NCI-H1930 (cell line): Measurements from ENCODE around the gene FOXC1.

Experiments
- DNase-seq, 2 experiments: peaks; one replicate each; lab custom pipeline; 2025; lab: John Stamatoyannopoulos, UW

Gene FOXC1

DNA sequence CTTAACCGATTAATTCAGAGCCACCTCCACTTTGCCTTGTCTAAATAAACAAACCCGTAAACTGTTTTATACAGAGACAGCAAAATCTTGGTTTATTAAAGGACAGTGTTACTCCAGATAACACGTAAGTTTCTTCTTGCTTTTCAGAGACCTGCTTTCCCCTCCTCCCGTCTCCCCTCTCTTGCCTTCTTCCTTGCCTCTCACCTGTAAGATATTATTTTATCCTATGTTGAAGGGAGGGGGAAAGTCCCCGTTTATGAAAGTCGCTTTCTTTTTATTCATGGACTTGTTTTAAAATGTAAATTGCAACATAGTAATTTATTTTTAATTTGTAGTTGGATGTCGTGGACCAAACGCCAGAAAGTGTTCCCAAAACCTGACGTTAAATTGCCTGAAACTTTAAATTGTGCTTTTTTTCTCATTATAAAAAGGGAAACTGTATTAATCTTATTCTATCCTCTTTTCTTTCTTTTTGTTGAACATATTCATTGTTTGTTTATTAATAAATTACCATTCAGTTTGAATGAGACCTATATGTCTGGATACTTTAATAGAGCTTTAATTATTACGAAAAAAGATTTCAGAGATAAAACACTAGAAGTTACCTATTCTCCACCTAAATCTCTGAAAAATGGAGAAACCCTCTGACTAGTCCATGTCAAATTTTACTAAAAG, 2.7 kb downstream of the FOXC1 start:
- no peak for DNase-seq

DNA sequence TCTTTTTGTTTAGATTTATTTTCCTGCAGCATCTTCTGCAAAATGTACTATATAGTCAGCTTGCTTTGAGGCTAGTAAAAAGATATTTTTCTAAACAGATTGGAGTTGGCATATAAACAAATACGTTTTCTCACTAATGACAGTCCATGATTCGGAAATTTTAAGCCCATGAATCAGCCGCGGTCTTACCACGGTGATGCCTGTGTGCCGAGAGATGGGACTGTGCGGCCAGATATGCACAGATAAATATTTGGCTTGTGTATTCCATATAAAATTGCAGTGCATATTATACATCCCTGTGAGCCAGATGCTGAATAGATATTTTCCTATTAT, 3.2 kb downstream of the FOXC1 start:
- DNase-seq, result no peak

DNA sequence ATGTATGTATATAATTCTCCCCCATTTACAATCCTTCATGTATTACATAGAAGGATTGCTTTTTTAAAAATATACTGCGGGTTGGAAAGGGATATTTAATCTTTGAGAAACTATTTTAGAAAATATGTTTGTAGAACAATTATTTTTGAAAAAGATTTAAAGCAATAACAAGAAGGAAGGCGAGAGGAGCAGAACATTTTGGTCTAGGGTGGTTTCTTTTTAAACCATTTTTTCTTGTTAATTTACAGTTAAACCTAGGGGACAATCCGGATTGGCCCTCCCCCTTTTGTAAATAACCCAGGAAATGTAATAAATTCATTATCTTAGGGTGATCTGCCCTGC, 3.6 kb downstream of the FOXC1 start:
- no peak for DNase-seq

DNA sequence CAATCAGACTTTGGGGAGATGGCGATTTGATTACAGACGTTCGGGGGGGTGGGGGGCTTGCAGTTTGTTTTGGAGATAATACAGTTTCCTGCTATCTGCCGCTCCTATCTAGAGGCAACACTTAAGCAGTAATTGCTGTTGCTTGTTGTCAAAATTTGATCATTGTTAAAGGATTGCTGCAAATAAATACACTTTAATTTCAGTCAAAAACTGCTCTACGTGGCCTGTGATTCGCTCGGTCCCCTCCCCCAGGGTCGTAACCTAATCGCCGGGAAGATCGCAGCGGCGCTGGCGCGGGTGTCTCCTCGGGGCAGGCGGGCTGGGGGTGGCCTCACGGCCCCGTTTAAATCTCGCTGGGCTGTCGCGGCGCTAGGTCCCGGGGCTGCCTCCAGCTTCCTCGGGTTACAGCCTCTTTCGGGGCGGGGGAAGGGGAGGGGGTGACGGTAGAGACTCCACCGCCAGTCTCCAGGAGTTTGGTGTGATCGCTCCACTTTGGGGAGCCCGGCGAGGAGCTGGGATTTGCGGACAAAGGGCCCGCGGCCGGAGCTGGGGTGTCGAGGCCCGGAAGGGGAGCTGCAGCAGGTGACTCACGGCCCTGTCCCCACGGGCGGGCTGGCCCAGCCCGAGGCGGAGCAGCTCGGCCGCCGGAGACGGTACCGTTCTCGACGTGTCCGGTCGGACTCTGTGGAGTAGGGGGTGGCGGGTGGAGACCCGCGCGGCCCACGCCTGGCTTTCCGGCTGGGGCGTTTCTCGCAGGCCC, 4.2 kb downstream of the FOXC1 start:
- no peak for DNase-seq

DNA sequence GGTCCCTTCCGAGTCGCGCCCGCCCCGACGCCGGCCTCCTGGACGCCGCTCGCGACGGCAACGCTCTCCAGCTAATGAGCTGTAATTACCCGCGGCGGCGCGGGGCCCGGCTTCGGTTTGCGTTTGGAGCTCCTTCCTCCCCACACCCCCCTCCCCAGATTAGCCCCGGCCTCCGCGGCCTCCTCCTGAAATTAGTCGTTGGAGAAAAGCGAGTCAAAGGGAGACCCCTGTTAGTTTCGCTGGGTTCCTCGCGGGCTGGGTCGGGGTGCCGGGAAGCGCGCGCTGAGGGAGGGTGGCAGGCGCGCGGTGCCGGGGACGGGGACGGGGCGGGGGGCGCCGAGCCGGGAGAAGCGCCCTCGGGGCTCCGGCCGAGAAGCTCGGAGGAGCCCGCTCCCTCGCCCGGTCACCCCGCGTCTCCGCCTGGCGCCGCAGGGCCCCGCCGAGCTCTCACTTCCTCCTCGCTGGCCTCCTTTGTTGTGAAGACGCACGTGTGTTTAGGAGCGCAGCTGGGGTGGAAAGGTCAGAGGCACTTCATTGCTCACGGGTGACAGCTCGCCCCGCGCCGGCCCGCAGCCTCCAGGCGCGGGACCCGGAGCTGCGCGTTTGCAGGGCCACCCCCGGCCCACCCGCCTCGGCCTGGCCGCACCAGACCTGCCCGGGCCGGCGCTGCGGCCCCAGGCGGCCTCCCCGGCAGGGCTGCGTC, 4.9 kb downstream of the FOXC1 start:
- DNase-seq, result no peak

DNA sequence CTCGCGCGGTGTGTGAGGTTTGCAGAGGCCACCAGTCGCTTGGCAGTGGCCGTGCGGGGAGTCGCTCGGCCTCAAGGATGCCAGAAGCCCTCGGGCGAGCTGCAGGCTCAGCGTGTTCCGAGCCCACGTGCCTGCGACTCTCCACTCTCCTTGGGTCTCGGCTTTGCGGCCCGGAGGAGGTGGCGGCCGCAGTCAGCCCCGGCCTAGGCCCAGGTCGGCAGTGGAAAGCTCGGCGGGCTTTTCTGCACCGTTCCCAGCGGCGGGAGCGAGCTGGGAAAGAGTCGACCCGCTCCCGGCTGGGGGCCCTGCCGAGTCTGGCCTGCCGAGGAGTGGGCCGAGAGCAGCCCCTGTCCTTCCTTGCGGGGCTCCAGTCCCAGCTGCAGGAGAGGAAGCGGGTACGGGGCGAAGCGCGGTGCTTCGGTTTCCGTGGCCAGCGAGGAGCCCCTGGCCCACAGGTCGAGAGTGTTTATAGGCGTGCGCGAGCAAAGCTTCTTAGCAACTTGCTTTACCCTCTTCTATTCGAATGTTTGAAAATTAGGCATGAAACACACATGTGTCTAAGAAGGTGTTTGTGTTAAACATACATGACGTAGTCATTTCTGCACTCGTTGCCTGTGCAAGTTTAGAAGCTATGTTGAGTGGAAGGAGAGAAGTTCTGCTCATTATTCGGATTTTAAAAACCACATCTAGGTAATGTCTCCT, 5.6 kb downstream of the FOXC1 start:
- DNase-seq, result no peak

DNA sequence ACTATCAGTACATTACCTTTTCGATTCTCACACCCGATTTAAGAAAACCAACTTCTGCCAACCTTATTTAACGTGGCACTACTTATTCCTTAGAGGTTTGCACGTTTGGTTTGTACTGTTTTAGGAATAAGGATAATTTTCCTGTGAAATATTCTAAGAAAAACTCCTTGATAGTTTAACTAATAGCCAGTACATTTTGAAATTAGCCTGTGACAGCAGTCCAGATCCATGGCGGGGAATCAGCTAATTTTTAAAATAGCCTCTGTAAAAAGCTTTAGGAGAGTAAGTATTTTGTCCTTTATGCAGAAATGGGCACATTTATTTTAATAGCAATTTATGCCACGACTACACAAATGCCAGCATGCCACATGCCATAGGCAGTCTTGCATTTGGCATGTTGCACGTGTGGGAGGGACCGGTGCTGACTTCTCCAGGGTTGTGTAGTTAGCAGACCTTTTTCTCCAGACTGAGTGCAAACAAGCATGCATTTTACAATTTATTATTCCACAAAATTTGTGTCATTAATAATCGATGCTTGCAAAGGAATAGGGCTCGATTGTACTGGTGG, 6.2 kb downstream of the FOXC1 start:
- no peak for DNase-seq

DNA sequence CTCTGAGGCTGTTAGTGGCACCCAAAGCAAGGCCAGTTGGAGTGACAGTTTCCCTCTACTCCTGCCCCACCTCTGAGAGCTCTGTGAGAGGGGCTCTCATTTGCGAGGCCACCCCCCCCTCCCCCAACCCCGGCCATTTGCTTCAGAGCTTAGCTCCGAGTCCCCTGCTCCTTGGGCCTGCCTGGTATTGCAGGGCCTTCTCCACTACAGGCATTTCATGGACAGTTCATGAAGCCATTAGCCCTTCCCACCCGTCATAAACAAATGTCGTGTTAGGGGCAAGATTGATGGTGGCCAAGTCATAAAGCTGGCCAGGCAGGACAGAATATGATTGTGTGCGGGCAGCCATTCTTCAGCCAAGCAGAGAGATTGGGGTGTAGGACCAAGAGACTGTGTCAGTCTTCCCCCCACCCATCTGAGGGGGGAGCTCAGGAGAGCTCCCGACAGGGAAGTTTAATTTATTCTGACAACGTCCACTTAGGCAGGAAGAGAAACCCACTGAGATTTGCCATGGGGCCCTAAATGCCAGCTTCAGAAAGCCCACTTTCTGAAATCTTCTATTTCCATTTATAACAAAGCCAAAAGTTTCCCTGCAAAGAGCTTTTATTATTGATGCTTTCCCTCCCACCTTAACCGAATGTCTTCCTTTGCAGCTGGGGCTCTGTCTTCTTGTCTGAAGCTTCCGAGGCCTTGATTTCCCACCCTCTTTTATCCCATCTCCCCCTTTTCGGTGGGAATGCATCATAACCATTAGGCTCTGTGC, 7.2 kb downstream of the FOXC1 start:
- DNase-seq, result no peak

DNA sequence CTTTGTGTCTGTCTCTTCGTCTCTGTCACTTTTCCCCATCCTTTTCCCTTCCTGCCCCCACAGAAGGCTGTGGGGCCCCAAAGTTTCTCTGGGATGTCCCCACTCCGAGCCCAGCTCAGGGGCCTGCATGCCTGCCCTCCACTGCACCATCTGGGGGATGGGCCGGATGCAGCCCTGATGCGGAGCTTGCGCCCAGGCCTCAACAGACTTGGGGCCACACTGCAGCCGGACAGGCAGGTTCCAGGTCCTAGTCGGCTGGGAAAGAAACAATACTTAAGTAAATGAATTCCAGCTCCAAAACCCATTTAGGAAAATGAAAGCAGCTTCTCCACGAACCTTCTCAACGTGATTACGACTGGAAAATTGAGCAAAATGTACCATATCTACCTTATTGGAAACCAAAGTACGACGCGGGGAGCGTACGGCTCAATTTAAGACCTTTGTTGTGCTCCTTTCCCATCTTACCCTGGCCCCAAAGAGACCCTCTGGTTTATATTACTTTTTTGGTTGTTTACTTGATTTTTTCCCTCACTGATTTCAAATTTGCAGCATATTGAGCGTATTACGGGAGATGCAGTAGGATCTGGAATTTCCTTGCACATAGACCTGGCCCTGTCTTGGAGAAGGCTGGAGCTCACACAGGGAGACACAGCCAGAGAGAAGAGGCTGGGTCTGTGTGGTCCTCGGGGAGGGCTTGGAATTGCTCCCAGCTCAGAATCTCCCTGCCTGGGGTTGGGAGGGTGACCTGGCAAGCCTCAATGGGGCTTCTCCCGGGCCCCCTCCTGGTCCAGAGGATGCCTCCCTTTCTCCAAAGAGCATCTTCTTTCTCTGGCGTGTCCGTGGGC, 8.0 kb downstream of the FOXC1 start:
- DNase-seq, result no peak

DNA sequence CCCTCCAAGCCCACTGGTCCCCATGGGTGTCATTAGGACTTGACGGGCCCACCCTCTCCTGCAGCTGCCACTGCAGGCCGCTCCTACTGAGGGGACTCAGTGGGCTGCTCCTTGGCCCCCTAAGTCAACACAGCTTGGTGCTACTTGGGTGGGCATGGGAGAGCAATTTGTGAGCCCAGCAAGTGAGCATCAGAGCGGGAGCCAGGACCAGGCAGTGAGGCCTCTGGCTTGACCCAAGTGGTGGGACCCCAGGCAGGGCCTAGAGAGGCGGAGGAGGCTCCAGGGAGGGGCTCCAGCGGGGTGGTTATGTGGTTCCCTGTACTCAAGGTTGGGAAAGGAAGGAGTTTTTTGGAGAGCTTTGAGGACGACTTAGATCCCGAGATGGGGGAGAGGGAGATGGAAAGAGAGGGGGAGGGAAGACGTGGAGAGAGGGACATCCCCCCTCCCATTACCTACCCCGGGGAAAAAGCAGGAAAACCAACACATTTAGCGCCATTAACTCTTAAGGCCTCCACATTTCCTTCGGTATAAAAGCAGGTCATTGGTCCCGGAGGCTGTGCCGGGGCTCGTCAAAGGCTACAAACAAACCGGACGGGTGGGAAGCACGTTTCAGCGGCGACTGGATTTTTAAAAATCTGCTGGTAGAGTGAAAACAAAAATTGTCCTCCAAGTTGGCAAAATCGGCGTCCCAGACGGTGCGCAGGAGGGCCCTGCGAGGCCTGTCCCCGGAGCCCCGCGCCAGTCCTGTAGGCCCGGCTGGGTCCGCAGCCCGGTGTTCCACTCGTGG, 8.8 kb downstream of the FOXC1 start:
- no peak for DNase-seq

DNA sequence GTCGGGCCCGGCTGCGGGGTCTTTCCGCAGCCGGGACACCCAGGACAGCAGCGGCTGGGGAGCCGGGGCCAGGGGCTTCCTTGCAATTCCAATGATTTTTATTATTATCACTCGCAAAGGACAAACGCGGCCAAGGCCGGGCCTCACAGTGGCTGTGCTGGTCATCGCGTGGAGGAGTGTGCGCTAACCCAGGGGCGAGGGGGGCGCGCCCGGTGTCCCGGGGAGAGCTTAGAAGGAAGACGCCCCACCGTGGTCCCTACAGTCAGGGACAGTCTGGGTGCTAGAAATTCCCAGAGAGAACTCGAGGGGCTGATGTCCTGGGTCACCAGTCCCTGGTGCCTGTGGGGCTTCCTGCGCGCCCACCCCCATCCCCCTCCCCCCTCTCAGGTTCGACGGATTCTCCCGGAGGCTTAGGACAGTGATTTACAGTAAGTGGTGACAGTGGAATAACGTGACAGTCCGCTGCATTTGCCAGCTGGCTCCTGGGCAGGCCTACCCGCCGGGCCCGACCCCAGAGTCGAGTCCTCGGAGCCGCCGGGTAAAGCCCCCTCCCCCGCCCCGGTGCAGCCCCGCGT, 9.5 kb downstream of the FOXC1 start:
- no peak for DNase-seq

DNA sequence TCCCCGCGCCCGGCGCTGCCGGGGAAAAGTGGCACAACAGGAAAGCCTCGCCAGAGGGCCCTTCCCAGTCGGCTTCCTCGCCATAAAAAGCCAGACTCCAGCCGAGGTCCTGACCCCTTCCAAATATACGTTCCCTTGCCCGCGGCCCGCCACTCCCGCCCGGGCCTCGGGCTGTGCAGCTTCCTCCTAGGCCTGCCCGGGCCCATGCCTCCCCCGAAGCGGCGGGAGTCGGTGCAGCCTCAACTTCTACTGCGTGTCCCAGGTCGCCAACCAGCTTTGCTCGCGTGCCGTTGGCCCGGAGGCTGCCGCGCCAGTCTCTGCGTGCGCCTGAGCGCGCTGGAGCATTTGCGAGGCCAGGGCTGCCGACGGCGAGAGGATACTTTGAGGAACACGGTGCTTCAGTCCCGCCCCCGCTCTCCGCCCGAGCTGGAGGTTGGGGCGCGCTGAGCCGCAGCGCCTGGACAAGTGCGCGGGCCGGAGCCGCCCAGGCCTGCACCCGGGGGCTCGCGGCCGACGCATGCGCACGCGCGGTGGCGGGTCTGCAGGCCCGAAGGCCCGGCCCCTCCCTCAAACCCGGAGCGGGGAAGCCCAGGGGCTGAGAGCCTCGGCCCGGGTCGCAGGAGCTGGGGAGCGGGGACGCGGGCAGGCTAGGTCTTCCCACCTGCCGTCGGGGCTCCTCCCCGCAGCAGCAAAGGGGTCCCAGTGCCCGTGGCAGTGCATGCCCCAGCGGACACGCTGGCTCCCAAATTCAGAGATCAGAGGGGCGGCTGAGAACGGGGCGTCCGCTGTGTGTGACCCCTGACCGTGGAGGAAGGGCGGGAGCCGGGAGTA, 10.2 kb downstream of the FOXC1 start:
- no peak for DNase-seq

DNA sequence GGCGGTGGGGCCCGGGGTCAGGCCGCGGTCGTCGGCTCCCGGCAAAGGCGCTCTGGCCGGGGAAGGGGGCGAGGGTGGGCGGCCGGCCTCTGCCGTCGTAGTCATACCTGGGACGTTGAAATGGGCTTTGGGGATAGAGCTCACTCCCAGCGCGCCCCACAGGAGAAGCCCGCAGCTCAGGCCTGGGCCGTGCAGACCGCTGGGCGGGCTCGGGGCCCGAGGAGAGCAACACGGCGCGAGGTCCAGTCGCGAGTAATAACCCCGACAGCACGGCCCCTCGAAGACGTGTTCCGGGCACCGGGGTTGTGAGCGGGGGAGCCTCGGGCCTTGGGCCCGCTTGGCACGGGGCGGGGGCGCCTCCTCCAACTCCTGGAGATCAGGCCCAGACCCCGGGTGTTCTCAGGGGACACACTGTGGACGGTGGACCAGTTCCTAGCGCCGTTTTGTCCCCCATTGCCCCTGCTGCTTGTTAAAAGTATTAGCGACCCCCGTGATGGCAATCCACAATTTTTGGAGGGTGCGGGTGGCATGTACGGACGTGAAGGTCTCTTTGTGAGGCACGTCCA, 10.9 kb downstream of the FOXC1 start:
- no peak for DNase-seq

DNA sequence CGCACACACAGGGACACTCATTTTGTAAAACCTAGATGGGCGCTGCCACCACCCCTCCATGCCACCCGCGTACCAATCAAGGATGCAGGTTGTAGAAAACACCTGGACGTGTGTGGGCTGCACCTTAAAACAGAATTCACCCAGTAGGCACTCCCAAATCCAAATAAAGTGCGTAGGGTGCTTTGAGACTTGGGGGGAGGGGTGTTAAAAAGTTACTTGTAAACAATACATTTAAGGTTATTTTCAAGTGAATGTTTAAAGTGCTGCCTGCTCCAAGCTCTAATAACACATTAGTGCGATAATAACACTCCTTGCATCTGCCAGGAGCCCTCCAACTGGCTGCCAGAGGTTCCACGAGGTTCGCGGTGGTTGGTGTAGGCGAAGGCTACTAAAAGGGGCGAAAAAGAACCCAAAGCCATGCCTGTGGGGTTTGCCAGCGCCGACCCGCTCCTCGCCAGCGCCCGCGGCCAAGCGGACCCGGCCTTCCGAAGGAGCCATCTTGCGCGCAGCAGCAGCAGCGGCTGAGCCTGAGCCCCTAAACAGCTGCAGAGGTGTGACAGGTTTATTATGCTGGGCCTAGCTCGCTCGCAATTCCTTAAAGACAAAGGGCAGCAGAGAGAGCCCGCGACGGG, 11.5 kb downstream of the FOXC1 start:
- no peak for DNase-seq

DNA sequence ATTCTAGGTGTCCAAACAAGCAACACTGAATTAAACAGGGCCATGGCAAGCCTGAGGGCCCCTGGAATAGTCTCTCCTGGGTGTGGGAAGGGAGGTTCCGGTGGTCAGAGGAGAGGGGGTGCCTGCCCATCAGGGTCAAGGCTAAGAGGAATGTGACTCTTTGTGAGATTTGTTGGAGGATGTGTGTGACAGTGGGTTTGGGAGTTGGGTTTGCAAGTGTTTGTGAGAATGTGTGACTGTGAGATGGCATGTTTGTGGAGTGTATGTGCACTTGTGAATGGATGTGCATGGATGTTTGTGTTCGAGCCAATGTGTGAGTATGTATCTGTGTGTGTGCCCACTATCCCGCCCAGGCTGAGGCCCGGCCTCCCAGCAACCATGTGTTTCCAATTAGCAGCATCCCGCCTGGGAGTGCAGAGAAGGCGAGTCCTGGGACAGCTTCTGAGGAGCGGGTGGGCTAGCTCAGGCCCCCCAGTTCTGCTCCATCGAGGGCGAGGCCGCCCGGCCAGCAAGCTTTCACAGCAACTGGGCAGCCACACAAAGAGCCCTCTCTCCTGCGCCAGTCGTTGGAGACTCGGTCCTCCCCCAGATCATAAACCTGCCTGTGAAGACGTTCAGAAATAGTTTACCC, 12.6 kb downstream of the FOXC1 start:
- no peak for DNase-seq

DNA sequence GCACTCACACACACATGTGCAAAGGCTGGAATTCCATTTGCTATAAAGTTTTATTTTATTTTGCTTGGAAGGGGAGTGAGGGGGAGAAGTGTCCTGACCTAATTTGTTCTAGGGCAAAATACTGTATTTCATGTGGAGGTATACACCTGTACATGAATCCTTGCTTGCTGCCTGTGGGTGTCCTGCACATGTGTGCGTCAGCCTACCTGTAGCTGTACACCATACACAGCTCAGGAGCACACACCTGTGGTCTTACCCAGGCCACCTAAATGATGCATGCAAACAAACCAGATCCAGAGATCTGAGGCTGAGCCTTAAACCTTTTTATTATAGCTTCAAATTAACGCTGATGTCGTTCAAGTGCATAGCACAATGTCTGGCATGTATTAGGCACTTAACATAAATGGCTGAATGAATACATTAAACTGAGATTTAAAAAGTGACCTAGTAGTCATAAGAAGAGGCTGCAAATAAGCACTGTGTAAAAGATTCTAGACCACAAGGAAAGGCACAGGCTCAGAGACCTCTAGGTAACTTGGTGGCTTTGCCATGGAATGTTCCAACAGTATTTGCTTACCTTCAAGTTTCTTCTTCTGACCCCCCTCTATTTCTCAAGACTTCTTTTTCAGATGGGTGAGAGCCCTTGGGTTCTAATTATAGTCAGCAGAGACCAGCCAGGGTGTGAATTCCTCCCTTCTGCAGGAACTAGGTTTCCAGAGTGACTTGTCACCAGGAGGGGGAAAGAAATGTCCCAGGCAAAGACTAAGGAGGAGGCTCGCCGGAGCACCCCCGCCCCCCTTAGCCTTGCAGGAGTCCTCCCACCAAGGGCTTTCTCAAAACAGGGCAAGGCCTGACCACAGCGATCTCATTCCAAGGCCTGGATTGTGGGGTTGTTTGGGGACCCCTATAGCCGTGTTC, 13.4 kb downstream of the FOXC1 start:
- DNase-seq, result no peak

DNA sequence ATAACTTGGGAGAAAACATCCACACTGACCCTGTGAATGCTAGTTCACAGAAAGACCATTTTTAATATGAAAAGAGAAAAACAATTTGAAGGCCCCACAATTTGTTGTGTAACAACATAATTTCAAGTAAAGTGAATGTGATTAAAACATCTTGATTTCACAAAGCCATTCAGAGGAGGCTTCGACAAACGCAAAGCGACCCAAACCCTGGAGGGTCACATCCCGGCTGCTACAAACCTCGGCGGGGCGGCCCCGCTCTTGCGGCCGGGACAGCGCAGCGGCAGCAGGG, 14.0 kb downstream of the FOXC1 start:
- no peak for DNase-seq
